B cell (primary cell): ENCODE measurements around the gene KNTC1. TPM values are rescaled to one million over a fixed set of nuclear protein-coding genes. Genes with fewer than 3 reads are reported as not detected.

Source experiments
- ATAC-seq: fragments of 200-7000 bp; cut with Tn5 transposase; one replicate; pipeline ENCODE4 v1.10.0; 2021; ENCODE audit warnings: low read depth, mild to moderate bottlenecking, moderate number of reproducible peaks, moderate library complexity
- CTCF ChIA-PET: fragments of 350-600 bp; sonication (Branson Sonifier 250); formaldehyde crosslinking; loops from one replicate; lab custom pipeline; 2021; ENCODE audit warnings: antibody characterized with exemption, inconsistent platforms; lab: Charles Lee
- POLR2A ChIA-PET: fragments of 350-600 bp; sonication (Branson Sonifier 250); formaldehyde crosslinking; loops from one replicate; lab custom pipeline; 2021; ENCODE audit warnings: antibody characterized with exemption; lab: Charles Lee
- DNase-seq: peaks from one replicate; pipeline ENCODE4 v3.0.0; 2013
- H2AFZ ChIP-seq: 2 replicates; pipeline ENCODE4 v1.6.1; 2012; ENCODE audit warnings: mild to moderate bottlenecking, low read depth, low read length; ENCODE audit not compliant: insufficient read depth, poor library complexity, severe bottlenecking
- H3K27ac ChIP-seq, 2 donors: 1 replicate in 1 of 2; 2 replicates in 1 of 2; pipeline ENCODE4 v1.5.1; 2012 to 2013; ENCODE audit warnings: low read length in 2 of 2, mild to moderate bottlenecking in 2 of 2, moderate library complexity in 1 of 2
- H3K27me3 ChIP-seq, 4 experiments: fragments of 200-600 bp in 1 of 4; sonication (generic) in 1 of 4; replicated peaks in 1 of 4; 1 replicate in 2 of 4; 2 replicates in 2 of 4; pipeline versions ENCODE4 v1.6.1 to v1.7.0; 2013 to 2016; ENCODE audit warnings: low read length in 3 of 4, mild to moderate bottlenecking in 2 of 4, mixed read lengths in 1 of 4, moderate library complexity in 1 of 4; ENCODE audit not compliant: insufficient read depth in 4 of 4, control insufficient read depth in 3 of 4; ENCODE audit errors: control extremely low read depth in 1 of 4
- H3K36me3 ChIP-seq, 2 experiments: replicated peaks in 1 of 2; 1 replicate in 1 of 2; 2 replicates in 1 of 2; pipeline versions ENCODE4 v1.6.1 to v1.7.1; 2013; ENCODE audit warnings: low read length in 1 of 2; ENCODE audit not compliant: insufficient read depth in 2 of 2, control insufficient read depth in 1 of 2; ENCODE audit errors: control extremely low read depth in 1 of 2, extremely low read depth in 1 of 2
- H3K4me1 ChIP-seq, 2 donors: fragments of 200-600 bp in 1 of 2; sonication (generic) in 1 of 2; 1 replicate in 1 of 2; 2 replicates in 1 of 2; pipeline versions ENCODE4 v1.5.1 to v1.6.1; 2013 to 2017; ENCODE audit warnings: low read length in 2 of 2; ENCODE audit not compliant: control insufficient read depth in 2 of 2, insufficient read depth in 2 of 2
- H3K4me2 ChIP-seq: replicated peaks from 2 replicates; pipeline ENCODE3; 2012; ENCODE audit warnings: mild to moderate bottlenecking, low read depth, low read length; ENCODE audit not compliant: poor library complexity, severe bottlenecking
- H3K4me3 ChIP-seq, 5 experiments: fragments of 200-600 bp in 1 of 5; sonication (generic) in 1 of 5; 1 replicate in 3 of 5; 2 replicates in 2 of 5; pipeline versions ENCODE4 v1.5.1 to v1.7.0; 2011 to 2016; ENCODE audit warnings: low read length in 4 of 5, mild to moderate bottlenecking in 4 of 5, low read depth in 2 of 5, control low read depth in 1 of 5, moderate library complexity in 1 of 5; ENCODE audit not compliant: insufficient read depth in 1 of 5; ENCODE audit errors: control extremely low read depth in 1 of 5, extremely low read depth in 1 of 5
- H3K79me2 ChIP-seq: fragments of 200-600 bp; sonication (generic); one replicate; pipeline ENCODE4 v1.6.0; 2016; ENCODE audit warnings: low read length; ENCODE audit not compliant: control insufficient read depth, insufficient read depth
- H3K9ac ChIP-seq: fragments of 200-600 bp; sonication (generic); 2 replicates; pipeline ENCODE4 v1.6.1; 2017; ENCODE audit warnings: mild to moderate bottlenecking, low read length, moderate library complexity
- H3K9me3 ChIP-seq, 3 donors: one replicate each; pipeline versions ENCODE4 v1.6.1 to v1.7.1; 2013; ENCODE audit warnings: low read length in 2 of 3; ENCODE audit not compliant: control insufficient read depth in 2 of 3, insufficient read depth in 1 of 3; ENCODE audit errors: control extremely low read depth in 1 of 3
- H4K20me1 ChIP-seq: 2 replicates; pipeline ENCODE4 v1.6.0; 2012; ENCODE audit warnings: mild to moderate bottlenecking, low read length; ENCODE audit not compliant: insufficient read depth, control insufficient read depth, poor library complexity, severe bottlenecking
- H3K27ac Mint-ChIP-seq: one replicate; pipeline ENCODE4 v1.8.0; 2021; ENCODE audit warnings: mixed read lengths
- H3K27me3 Mint-ChIP-seq: one replicate; pipeline ENCODE4 v1.8.0; 2021; ENCODE audit warnings: mixed read lengths
- H3K4me1 Mint-ChIP-seq: one replicate; pipeline ENCODE4 v1.8.0; 2021; ENCODE audit warnings: mixed read lengths
- H3K4me3 Mint-ChIP-seq: one replicate; pipeline ENCODE4 v1.8.0; 2021; ENCODE audit warnings: mixed read lengths
- H3K9me3 Mint-ChIP-seq: one replicate; pipeline ENCODE4 v1.8.0; 2022; ENCODE audit warnings: mixed read lengths; ENCODE audit not compliant: insufficient read depth
- EZH2 ChIP-seq: IDR thresholded peaks from 2 replicates; pipeline ENCODE4 v1.6.1; 2012; ENCODE audit warnings: borderline replicate concordance, low read depth, mild to moderate bottlenecking, moderate library complexity, low read length; ENCODE audit not compliant: insufficient read depth, poor library complexity, severe bottlenecking
- WGBS: methylation state at CpG from one replicate; pipeline ENCODE4 v1.1.5; 2013; ENCODE audit warnings: missing lambda C conversion rate; ENCODE audit not compliant: insufficient coverage; 5-methylcytosine and 5-hydroxymethylcytosine counted together
- intact Hi-C: fragments of 100-400 bp; cut with micrococcal nuclease; formaldehyde crosslinking; loops from one replicate; pipeline ENCODE4 v1.10.0; 2022
- polyA plus RNA-seq: library from polyadenylated mRNA; depleted of rRNA; stranded (reverse); fragments of >200 nt; gene quantifications from 2 replicates; pipeline ENCODE4 v1.2.3, GENCODE V29; 2012
- total RNA-seq, 2 donors: library from RNA; stranded (reverse); fragments of 120-200 nt in 1 of 2; gene quantifications; 1 replicate in 1 of 2; 2 replicates in 1 of 2; pipeline versions ENCODE4 v1.2.3 to v1.2.4, GENCODE V29; 2013 to 2022
- TF ChIP-seq, protein P1 (sequence below): fragments of 200-600 bp; IDR thresholded peaks from one replicate; pipeline ENCODE4 v1.8.0; 2022; ENCODE audit warnings: antibody characterized with exemption, mild to moderate bottlenecking

Gene KNTC1
- total and polyA plus RNA-seq, 2 donors (not counting 1 experiment from before 2014, with no cell fraction given): 27.1 to 52.4 TPM

DNA sequence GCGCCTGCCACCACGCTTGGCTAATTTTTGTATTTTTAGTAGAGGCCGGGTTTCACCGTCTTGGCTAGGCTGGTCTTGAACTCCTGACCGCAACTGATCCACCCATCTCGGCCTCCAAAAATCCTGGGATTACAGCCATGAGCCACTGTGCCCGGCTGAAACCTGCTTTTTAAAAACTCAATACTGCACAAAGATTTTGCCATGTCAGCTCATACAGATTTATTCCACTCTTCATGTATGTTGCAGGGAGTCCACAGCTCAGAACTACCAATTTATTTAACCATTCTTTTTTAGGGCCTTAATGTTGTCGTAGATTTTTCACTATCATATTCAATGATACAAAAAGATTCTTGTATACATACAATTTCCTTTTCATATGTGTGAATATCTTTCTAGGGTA, 46.3 kb upstream of the KNTC1 start:
- CTCF ChIA-PET: interaction anchor here (1.3 kb wide), 1 partner anchor 9 kb away, joined by 3 read pairs; no protein-coding TSS in a partner anchor
- 100% methylated on average over 7 of the region's 8 CpGs for WGBS
- Mint-ChIP-seq H3K27ac (no peak overlapping the region), H3K9me3 (no peaks in the 10 kb centered on the region), H3K4me1 (no peaks in the 10 kb centered on the region), H3K27me3 (no peaks in the 10 kb centered on the region), H3K4me3 (no peak overlapping the region)
- intact Hi-C loops: no loop called here
- no peak for ATAC-seq
- POLR2A ChIA-PET: interaction anchor here (0.6 to 0.7 kb wide), 2 partner anchors 11 to 1205 kb away, joined by 3 to 9 read pairs; no protein-coding TSS in a partner anchor
- TF ChIP-seq, protein P1, sequence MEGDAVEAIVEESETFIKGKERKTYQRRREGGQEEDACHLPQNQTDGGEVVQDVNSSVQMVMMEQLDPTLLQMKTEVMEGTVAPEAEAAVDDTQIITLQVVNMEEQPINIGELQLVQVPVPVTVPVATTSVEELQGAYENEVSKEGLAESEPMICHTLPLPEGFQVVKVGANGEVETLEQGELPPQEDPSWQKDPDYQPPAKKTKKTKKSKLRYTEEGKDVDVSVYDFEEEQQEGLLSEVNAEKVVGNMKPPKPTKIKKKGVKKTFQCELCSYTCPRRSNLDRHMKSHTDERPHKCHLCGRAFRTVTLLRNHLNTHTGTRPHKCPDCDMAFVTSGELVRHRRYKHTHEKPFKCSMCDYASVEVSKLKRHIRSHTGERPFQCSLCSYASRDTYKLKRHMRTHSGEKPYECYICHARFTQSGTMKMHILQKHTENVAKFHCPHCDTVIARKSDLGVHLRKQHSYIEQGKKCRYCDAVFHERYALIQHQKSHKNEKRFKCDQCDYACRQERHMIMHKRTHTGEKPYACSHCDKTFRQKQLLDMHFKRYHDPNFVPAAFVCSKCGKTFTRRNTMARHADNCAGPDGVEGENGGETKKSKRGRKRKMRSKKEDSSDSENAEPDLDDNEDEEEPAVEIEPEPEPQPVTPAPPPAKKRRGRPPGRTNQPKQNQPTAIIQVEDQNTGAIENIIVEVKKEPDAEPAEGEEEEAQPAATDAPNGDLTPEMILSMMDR: no peak
- TF ChIP-seq EZH2: no peak
- Histone ChIP-seq H3K4me1 (no peaks in the 10 kb centered on the region), H3K36me3 (peaks cover 22 to 71% of the 10 kb centered on the region in 2 experiments), H4K20me1 (no peaks in the 10 kb centered on the region), H3K27ac (no peak overlapping the region), H3K27me3 (no peaks in the 10 kb centered on the region), H2AFZ (no peak overlapping the region), H3K4me3 (no peak overlapping the region), H3K9ac (no peak overlapping the region), H3K9me3 (no peaks in the 10 kb centered on the region), H3K4me2 (no peak overlapping the region), H3K79me2 (peaks cover 2% of the 10 kb centered on the region)
- DNase-seq: no peak

GRCh38 chr12:122481861-122482260, 45.2 kb upstream of the KNTC1 start:
- no peak for DNase-seq
- no peaks in the 10 kb centered on the region for H3K4me1 ChIP-seq
- no peak overlapping the region for H2AFZ ChIP-seq
- H3K9me3 Mint-ChIP-seq: no peaks in the 10 kb centered on the region
- H3K4me2 ChIP-seq: no peak overlapping the region
- H3K27me3 ChIP-seq: no peaks in the 10 kb centered on the region
- POLR2A ChIA-PET: no interaction called here
- H3K27me3 Mint-ChIP-seq: no peaks in the 10 kb centered on the region
- intact Hi-C loops: no loop called here
- ATAC-seq: no peak
- TF ChIP-seq, protein P1: no peak
- TF ChIP-seq EZH2: no peak
- H3K79me2 ChIP-seq: peaks cover 4% of the 10 kb centered on the region
- no peak overlapping the region for H3K9ac ChIP-seq
- no peak overlapping the region for H3K27ac Mint-ChIP-seq
- no peak overlapping the region for H3K4me3 Mint-ChIP-seq
- no peak overlapping the region for H3K4me3 ChIP-seq
- H3K4me1 Mint-ChIP-seq: no peaks in the 10 kb centered on the region
- WGBS: 100% methylated on average over 2 of the region's 6 CpGs
- no peaks in the 10 kb centered on the region for H4K20me1 ChIP-seq
- H3K36me3 ChIP-seq: peaks cover 19 to 68% of the 10 kb centered on the region in 2 experiments
- no peaks in the 10 kb centered on the region for H3K9me3 ChIP-seq
- CTCF ChIA-PET: no interaction called here
- H3K27ac ChIP-seq: no peak overlapping the region
